HCT116 (cell line): Measurements from ENCODE around the gene PAX7. TPM values are rescaled to one million over a fixed set of nuclear protein-coding genes. Genes with fewer than 3 reads are reported as not detected.

Experiments used
- ATAC-seq: fragments of 200-7000 bp; cut with Tn5 transposase; 2 replicates; pipeline ENCODE4 v1.9.1; 2020; ENCODE audit warnings: mild to moderate bottlenecking, moderate library complexity
- BruUV-seq: library from RNA; stranded (reverse); fragments of 400-500 nt; replicated peaks from 2 replicates; lab custom pipeline; 2021; lab: Mats Ljungman, UMichigan
- CTCF ChIA-PET: fragments of 300-600 bp; sonication (Branson Sonifier 250); formaldehyde crosslinking; loops from one replicate; lab custom pipeline; 2021; ENCODE audit warnings: antibody characterized with exemption; lab: Charles Lee
- POLR2A ChIA-PET: fragments of 300-600, 350-600 bp; sonication (Branson Sonifier 250); formaldehyde crosslinking; loops from one replicate; lab custom pipeline; 2021; ENCODE audit warnings: antibody characterized with exemption; lab: Charles Lee
- RAD21 ChIA-PET, 2 experiments: fragments of 300-600 bp; sonication (Branson Sonifier 250); formaldehyde crosslinking; loops; one replicate each; lab custom pipeline; 2023; ENCODE audit warnings: low total read pairs in 2 of 2; ENCODE audit not compliant: uncharacterized antibody in 2 of 2, unreplicated experiment in 2 of 2, low non-redundant PET in 1 of 2; lab: Charles Lee
- DNase-seq: peaks from one replicate; pipeline ENCODE4 v3.0.0-alpha.2; 2010; ENCODE audit warnings: low read depth, low spot score
- H2AFZ ChIP-seq: fragments of 200-600 bp; shearing (Covaris generic), sonication (generic); 2 replicates; pipeline ENCODE4 v1.6.1; 2017; ENCODE audit warnings: low read depth, mixed run types, mixed read lengths, antibody characterized with exemption, low read length; ENCODE audit not compliant: poor library complexity, severe bottlenecking
- H3K27ac ChIP-seq: 2 replicates; pipeline ENCODE4 v1.5.1; 2012; ENCODE audit warnings: low read depth, low read length
- H3K27me3 ChIP-seq: fragments of 200-600 bp; sonication (generic); 2 replicates; pipeline ENCODE4 v1.6.1; 2016; ENCODE audit warnings: mixed run types, low read length, mixed read lengths; ENCODE audit not compliant: insufficient read depth
- H3K36me3 ChIP-seq, 2 experiments: fragments of 200-500 bp in 1 of 2; fragments of 200-600 bp in 1 of 2; sonication (Bioruptor generic) in 1 of 2; sonication (generic) in 1 of 2; 2 replicates each; pipeline versions ENCODE4 v1.5.1 to v1.6.1; 2014 to 2016; ENCODE audit warnings: low read length in 2 of 2, inconsistent platforms in 1 of 2, mixed read lengths in 1 of 2, mixed run types in 1 of 2; ENCODE audit not compliant: insufficient read depth in 2 of 2, control insufficient read depth in 1 of 2
- H3K4me1 ChIP-seq, 2 experiments: fragments of 200-600 bp in 1 of 2; sonication (generic) in 1 of 2; 2 replicates each; pipeline versions ENCODE4 v1.5.1 to v1.6.1; 2012 to 2017; ENCODE audit warnings: low read length in 2 of 2, inconsistent platforms in 1 of 2, mild to moderate bottlenecking in 1 of 2, mixed read lengths in 1 of 2, mixed run types in 1 of 2, moderate library complexity in 1 of 2; ENCODE audit not compliant: insufficient read depth in 2 of 2, control insufficient read depth in 1 of 2
- H3K4me2 ChIP-seq: fragments of 200-600 bp; sonication (generic); 2 replicates; pipeline ENCODE4 v1.6.1; 2017; ENCODE audit warnings: mixed run types, low read length, mixed read lengths
- H3K4me3 ChIP-seq, 2 experiments: fragments of 200-600 bp in 1 of 2; sonication (generic) in 1 of 2; replicated peaks in 1 of 2; 2 replicates each; pipeline ENCODE4 v1.5.1; 2011 to 2016; ENCODE audit warnings: low read length in 2 of 2, control low read depth in 1 of 2, low read depth in 1 of 2, mild to moderate bottlenecking in 1 of 2, mixed read lengths in 1 of 2, mixed run types in 1 of 2
- H3K79me2 ChIP-seq: fragments of 200-600 bp; sonication (generic); 2 replicates; pipeline ENCODE4 v1.6.1; 2017; ENCODE audit warnings: mild to moderate bottlenecking, mixed run types, low read length, moderate library complexity, mixed read lengths; ENCODE audit not compliant: insufficient read depth
- H3K9ac ChIP-seq: fragments of 200-600 bp; sonication (generic); 2 replicates; pipeline ENCODE4 v1.6.1; 2016; ENCODE audit warnings: low read length, mixed read lengths
- H3K9me2 ChIP-seq: fragments of 200-600 bp; sonication (generic), shearing (Covaris generic); 2 replicates; pipeline ENCODE4 v1.6.1; 2017; ENCODE audit warnings: mixed run types, mild to moderate bottlenecking, moderate library complexity; ENCODE audit not compliant: insufficient read depth
- H3K9me3 ChIP-seq, 2 experiments: fragments of 200-500 bp in 1 of 2; fragments of 200-600 bp in 1 of 2; sonication (Bioruptor generic) in 1 of 2; sonication (generic) in 1 of 2; 2 replicates each; pipeline ENCODE4 v1.6.1; 2014 to 2017; ENCODE audit warnings: low read length in 2 of 2, mixed read lengths in 2 of 2, inconsistent platforms in 1 of 2, low read depth in 1 of 2, mild to moderate bottlenecking in 1 of 2, mixed run types in 1 of 2, moderate library complexity in 1 of 2; ENCODE audit not compliant: control insufficient read depth in 1 of 2, insufficient read depth in 1 of 2
- H4K20me1 ChIP-seq: fragments of 200-600 bp; sonication (generic), shearing (Covaris generic); 2 replicates; pipeline ENCODE4 v1.6.1; 2017; ENCODE audit warnings: mixed run types, mild to moderate bottlenecking, moderate library complexity; ENCODE audit not compliant: insufficient read depth
- CBX3 ChIP-seq: IDR thresholded peaks from 2 replicates; pipeline ENCODE4 v1.6.1; 2012; ENCODE audit warnings: low read depth
- CEBPB ChIP-seq: IDR thresholded peaks from 2 replicates; pipeline ENCODE4 v1.6.1; 2012; ENCODE audit warnings: low read depth
- ELF1 ChIP-seq: IDR thresholded peaks from 2 replicates; pipeline ENCODE4 v1.6.1; 2012; ENCODE audit warnings: low read depth, borderline replicate concordance
- EZH2phosphoT487 ChIP-seq: fragments of 200-600 bp; IDR thresholded peaks from 2 replicates; pipeline ENCODE4 v1.6.1; 2018; ENCODE audit warnings: antibody characterized with exemption, borderline replicate concordance
- FOSL1 ChIP-seq: IDR thresholded peaks from 2 replicates; pipeline ENCODE4 v1.6.1; 2012; ENCODE audit warnings: low read depth
- POLR2AphosphoS5 ChIP-seq: IDR thresholded peaks from 2 replicates; pipeline ENCODE4 v1.6.1; 2011; ENCODE audit warnings: mild to moderate bottlenecking, low read depth, low read length, moderate library complexity
- SIN3A ChIP-seq: IDR thresholded peaks from 2 replicates; pipeline ENCODE4 v1.6.1; 2012; ENCODE audit warnings: low read depth
- SP1 ChIP-seq: IDR thresholded peaks from 2 replicates; pipeline ENCODE4 v1.6.1; 2012; ENCODE audit warnings: low read depth
- SRF ChIP-seq: IDR thresholded peaks from 2 replicates; pipeline ENCODE4 v1.6.1; 2012; ENCODE audit warnings: low read depth
- ZFX ChIP-seq: fragments of 450-650 bp; IDR thresholded peaks from 2 replicates; pipeline ENCODE4 v1.6.1; 2017
- intact Hi-C: fragments of 100-400 bp; cut with micrococcal nuclease; formaldehyde crosslinking; loops from 2 replicates; pipeline ENCODE4 v1.10.0; 2022
- total RNA-seq: library from RNA; stranded (reverse); gene quantifications from one replicate; pipeline ENCODE4 v1.2.1, GENCODE V29; 2021; ENCODE audit not compliant: unreplicated experiment
- TF ChIP-seq, protein P1 (sequence below): IDR thresholded peaks from 2 replicates; pipeline ENCODE4 v1.6.1; 2012; ENCODE audit warnings: low read depth
- TF ChIP-seq, protein P2 (sequence below), 3 experiments: fragments of 200-600 bp in 1 of 3; sonication (generic) in 1 of 3; IDR thresholded peaks in 2 of 3; conservative IDR thresholded peaks in 1 of 3; 2 replicates each; pipeline ENCODE4 v1.5.1; 2012 to 2017; ENCODE audit warnings: low read depth in 2 of 3, low read length in 2 of 3, antibody characterized with exemption in 1 of 3, borderline replicate concordance in 1 of 3, control low read depth in 1 of 3, mild to moderate bottlenecking in 1 of 3, mixed read lengths in 1 of 3, mixed run types in 1 of 3, moderate library complexity in 1 of 3; ENCODE audit not compliant: insufficient read depth in 1 of 3
- TF ChIP-seq, protein P3 (sequence below): IDR thresholded peaks from 2 replicates; pipeline ENCODE4 v1.6.1; 2012

The PAX7 gene
- total RNA-seq, 1 experiment from 2014 or later: not detected

DNA sequence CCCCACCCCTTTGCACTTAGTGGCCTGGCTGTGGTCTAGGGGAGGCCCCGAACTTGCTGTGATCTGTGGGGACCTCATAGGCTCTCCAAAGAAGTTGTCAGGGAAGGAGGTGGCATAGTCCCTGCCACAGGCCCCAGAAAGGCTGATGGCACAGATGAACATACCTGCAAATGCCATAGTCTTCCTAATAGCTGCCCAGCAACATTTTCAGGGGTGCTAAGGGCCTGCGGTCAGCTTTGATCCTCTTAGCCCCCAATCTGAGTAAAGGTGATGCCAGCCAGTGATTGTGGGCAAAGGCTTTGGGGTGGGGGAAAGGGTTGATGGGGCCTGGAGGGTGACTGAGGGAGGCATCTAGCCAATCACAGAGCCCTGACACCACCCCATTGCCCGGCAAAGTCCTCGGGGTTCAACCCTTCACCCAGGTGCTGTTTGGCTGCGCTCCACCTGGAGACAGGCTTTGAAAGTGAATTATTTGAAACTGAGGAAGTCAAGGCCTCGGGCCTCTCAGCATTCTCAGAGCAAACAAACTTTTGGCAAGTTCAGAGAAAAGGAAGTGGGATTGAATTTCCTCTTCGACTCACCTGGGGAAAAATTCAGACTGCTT, 35.8 kb downstream of the PAX7 start:
- H2AFZ ChIP-seq: no peak overlapping the region
- no peaks in the 10 kb centered on the region for H3K9me2 ChIP-seq
- peaks cover 12 to 23% of the 10 kb centered on the region in 2 experiments for H3K4me1 ChIP-seq
- H3K9me3 ChIP-seq: no peaks in the 10 kb centered on the region
- no peak overlapping the region for H3K4me3 ChIP-seq
- POLR2A ChIA-PET: no interaction called here
- H3K79me2 ChIP-seq: no peaks in the 10 kb centered on the region
- H3K27ac ChIP-seq: no peak overlapping the region
- DNase-seq: no peak
- RAD21 ChIA-PET: no interaction called here
- H4K20me1 ChIP-seq: no peaks in the 10 kb centered on the region
- intact Hi-C loops: no loop called here
- no peaks in the 10 kb centered on the region for H3K36me3 ChIP-seq
- H3K9ac ChIP-seq: no peak overlapping the region
- no peak for ATAC-seq
- CTCF ChIA-PET: no interaction called here
- H3K27me3 ChIP-seq: no peaks in the 10 kb centered on the region
- no TSS peak for BruUV-seq
- no peak overlapping the region for H3K4me2 ChIP-seq
- TF ChIP-seq ZFX: no peak
- TF ChIP-seq EZH2phosphoT487: no peak
- no peak for TF ChIP-seq CEBPB
- no peak for TF ChIP-seq FOSL1
- no peak for TF ChIP-seq SRF
- no peak for TF ChIP-seq SP1
- TF ChIP-seq, protein P1, sequence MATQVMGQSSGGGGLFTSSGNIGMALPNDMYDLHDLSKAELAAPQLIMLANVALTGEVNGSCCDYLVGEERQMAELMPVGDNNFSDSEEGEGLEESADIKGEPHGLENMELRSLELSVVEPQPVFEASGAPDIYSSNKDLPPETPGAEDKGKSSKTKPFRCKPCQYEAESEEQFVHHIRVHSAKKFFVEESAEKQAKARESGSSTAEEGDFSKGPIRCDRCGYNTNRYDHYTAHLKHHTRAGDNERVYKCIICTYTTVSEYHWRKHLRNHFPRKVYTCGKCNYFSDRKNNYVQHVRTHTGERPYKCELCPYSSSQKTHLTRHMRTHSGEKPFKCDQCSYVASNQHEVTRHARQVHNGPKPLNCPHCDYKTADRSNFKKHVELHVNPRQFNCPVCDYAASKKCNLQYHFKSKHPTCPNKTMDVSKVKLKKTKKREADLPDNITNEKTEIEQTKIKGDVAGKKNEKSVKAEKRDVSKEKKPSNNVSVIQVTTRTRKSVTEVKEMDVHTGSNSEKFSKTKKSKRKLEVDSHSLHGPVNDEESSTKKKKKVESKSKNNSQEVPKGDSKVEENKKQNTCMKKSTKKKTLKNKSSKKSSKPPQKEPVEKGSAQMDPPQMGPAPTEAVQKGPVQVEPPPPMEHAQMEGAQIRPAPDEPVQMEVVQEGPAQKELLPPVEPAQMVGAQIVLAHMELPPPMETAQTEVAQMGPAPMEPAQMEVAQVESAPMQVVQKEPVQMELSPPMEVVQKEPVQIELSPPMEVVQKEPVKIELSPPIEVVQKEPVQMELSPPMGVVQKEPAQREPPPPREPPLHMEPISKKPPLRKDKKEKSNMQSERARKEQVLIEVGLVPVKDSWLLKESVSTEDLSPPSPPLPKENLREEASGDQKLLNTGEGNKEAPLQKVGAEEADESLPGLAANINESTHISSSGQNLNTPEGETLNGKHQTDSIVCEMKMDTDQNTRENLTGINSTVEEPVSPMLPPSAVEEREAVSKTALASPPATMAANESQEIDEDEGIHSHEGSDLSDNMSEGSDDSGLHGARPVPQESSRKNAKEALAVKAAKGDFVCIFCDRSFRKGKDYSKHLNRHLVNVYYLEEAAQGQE: no peak
- TF ChIP-seq, protein P2, sequence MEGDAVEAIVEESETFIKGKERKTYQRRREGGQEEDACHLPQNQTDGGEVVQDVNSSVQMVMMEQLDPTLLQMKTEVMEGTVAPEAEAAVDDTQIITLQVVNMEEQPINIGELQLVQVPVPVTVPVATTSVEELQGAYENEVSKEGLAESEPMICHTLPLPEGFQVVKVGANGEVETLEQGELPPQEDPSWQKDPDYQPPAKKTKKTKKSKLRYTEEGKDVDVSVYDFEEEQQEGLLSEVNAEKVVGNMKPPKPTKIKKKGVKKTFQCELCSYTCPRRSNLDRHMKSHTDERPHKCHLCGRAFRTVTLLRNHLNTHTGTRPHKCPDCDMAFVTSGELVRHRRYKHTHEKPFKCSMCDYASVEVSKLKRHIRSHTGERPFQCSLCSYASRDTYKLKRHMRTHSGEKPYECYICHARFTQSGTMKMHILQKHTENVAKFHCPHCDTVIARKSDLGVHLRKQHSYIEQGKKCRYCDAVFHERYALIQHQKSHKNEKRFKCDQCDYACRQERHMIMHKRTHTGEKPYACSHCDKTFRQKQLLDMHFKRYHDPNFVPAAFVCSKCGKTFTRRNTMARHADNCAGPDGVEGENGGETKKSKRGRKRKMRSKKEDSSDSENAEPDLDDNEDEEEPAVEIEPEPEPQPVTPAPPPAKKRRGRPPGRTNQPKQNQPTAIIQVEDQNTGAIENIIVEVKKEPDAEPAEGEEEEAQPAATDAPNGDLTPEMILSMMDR (IDR thresholded peaks at IDR 0.05 in 2 of 3, conservative IDR thresholded peaks at IDR 0.05 in 1 of 3; ENCODE audit: borderline replicate concordance in 1 of 3, insufficient read depth in 1 of 3, low read depth in 2 of 3, low read length in 2 of 3): no peak
- TF ChIP-seq, protein P3, sequence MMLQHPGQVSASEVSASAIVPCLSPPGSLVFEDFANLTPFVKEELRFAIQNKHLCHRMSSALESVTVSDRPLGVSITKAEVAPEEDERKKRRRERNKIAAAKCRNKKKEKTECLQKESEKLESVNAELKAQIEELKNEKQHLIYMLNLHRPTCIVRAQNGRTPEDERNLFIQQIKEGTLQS: no peak
- TF ChIP-seq CBX3: no peak
- TF ChIP-seq SIN3A: no peak
- no peak for TF ChIP-seq ELF1
- TF ChIP-seq POLR2AphosphoS5: no peak
